Measurements from ENCODE around the gene WDR44.

Gene WDR44

DNA sequence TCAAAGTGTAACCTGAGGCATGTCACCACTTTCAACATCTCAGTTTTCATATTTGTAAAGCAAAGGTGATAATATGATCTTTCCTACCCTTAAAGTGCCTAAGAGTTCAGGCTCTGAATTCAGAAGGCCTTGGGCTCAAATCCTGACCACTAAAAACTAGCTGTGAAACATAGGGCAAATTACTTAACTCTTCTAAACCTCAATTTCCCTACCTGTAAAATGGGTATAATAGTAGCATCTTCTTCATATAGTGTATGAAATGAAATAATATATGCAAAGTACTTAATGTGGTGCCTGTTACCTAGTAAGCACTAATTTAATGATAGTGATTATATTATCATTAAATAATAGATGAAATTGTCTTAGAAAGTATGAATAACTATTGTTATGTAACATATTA, 7.0 kb upstream of the WDR44 start:
- POLR2A ChIA-PET (ENCODE audit: low non-redundant PET): no interaction called here
- DNase-seq (ENCODE audit: low spot score): no peak
- TF ChIP-seq, protein P1, sequence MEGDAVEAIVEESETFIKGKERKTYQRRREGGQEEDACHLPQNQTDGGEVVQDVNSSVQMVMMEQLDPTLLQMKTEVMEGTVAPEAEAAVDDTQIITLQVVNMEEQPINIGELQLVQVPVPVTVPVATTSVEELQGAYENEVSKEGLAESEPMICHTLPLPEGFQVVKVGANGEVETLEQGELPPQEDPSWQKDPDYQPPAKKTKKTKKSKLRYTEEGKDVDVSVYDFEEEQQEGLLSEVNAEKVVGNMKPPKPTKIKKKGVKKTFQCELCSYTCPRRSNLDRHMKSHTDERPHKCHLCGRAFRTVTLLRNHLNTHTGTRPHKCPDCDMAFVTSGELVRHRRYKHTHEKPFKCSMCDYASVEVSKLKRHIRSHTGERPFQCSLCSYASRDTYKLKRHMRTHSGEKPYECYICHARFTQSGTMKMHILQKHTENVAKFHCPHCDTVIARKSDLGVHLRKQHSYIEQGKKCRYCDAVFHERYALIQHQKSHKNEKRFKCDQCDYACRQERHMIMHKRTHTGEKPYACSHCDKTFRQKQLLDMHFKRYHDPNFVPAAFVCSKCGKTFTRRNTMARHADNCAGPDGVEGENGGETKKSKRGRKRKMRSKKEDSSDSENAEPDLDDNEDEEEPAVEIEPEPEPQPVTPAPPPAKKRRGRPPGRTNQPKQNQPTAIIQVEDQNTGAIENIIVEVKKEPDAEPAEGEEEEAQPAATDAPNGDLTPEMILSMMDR (conservative IDR thresholded peaks at IDR 0.05; ENCODE audit: low read depth): no peak
- H3K27ac ChIP-seq: no peak overlapping the region
- CTCF ChIA-PET: no interaction called here

GRCh38 chrX:118345045-118345463, 852 bp upstream of the WDR44 start:
- TF ChIP-seq, protein P1 (conservative IDR thresholded peaks at IDR 0.05; ENCODE audit: low read depth): no peak
- peak overlapping the region; percentile 97 for H3K27ac ChIP-seq
- CTCF ChIA-PET: interaction anchor here (0.6 kb wide), 1 partner anchor 1590 kb away, joined by 3 read pairs; no protein-coding TSS in a partner anchor
- POLR2A ChIA-PET (ENCODE audit: low non-redundant PET): no interaction called here
- DNase-seq (ENCODE audit: low spot score): no peak

DNA sequence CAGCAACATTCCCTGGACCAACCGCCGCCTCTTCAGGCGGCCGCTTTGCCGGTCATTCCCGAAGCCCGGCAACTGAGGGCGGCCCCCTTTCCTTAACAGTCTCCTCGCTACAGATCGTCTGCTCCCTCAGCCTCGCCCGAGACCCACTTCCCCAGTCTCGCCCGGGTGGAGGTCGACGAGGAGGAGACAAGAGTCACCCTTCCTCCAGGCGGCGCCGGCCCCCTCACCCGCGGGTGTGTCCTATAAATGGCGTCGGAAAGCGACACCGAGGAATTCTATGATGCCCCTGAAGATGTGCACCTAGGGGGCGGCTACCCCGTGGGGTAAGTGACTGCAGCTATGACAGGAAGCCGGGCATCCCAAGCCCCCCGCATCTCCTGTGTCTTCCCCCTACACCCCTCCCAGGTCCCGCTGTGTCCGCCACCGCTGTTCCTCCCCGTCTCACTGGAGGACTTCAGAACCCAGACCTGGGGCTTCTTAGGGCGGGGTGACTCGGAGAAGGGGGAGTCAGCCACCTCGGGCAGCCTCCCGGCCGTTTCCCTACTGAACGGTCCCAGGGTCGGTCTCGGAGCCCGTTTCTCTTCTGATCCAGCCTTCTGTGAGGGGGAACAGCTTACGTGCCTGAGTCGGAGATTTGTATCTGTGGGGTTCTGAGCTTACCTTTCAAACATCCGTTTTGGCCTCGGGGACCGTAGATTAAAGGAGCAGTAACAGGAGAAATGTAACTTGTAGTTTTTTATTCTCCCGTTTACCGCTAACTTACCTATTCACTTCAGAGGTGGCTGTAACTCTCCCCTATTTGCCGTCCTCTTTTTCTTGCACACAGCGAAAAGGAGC, 570 bp downstream of the WDR44 start:
- peak overlapping the region; percentile 97 for H3K27ac ChIP-seq

DNA sequence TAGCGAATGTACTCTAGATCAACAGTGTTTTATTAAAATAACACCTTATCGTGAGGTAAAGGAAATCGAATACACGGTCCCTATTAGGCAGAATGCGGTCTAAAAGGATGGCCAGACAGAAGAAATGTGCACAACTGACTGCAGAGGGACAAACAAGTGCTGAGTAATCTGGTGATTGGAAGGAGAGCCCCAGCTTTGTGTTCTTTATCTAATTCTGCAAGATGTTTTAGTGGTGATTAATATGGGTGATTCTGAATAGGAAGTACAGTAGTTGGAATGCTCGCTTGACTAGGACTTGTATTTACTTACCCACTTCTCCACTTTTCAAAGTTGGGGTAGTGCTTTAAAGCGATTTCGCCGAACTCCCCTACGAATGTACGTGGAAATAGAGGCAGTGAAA, 1.2 kb downstream of the WDR44 start:
- POLR2A ChIA-PET (ENCODE audit: low non-redundant PET): no interaction called here
- peak; percentile 34 for DNase-seq (ENCODE audit: low spot score)
- H3K27ac ChIP-seq: peak overlapping the region; percentile 97
- TF ChIP-seq, protein P1 (conservative IDR thresholded peaks at IDR 0.05; ENCODE audit: low read depth): no peak
- CTCF ChIA-PET: interaction anchor here (1.1 kb wide), 1 partner anchor 9 kb away, joined by 6 read pairs; no protein-coding TSS in a partner anchor

More for the DNA sequence above, 570 bp downstream of the WDR44 start:
- ChIA-PET CTCF (no interaction called here), POLR2A (ENCODE audit: low non-redundant PET) (no interaction called here)
- TF ChIP-seq, protein P1 (conservative IDR thresholded peaks at IDR 0.05; ENCODE audit: low read depth): no peak
- DNase-seq (ENCODE audit: low spot score): peak; percentile 27

GRCh38 chrX:118347736-118348135, 1.8 kb downstream of the WDR44 start:
- DNase-seq (ENCODE audit: low spot score): no peak
- TF ChIP-seq, protein P1 (conservative IDR thresholded peaks at IDR 0.05; ENCODE audit: low read depth): no peak
- CTCF ChIA-PET: interaction anchor here (1.1 kb wide), 1 partner anchor 8 kb away, joined by 6 read pairs; no protein-coding TSS in a partner anchor
- no peak overlapping the region for H3K27ac ChIP-seq
- POLR2A ChIA-PET (ENCODE audit: low non-redundant PET): no interaction called here

DNA sequence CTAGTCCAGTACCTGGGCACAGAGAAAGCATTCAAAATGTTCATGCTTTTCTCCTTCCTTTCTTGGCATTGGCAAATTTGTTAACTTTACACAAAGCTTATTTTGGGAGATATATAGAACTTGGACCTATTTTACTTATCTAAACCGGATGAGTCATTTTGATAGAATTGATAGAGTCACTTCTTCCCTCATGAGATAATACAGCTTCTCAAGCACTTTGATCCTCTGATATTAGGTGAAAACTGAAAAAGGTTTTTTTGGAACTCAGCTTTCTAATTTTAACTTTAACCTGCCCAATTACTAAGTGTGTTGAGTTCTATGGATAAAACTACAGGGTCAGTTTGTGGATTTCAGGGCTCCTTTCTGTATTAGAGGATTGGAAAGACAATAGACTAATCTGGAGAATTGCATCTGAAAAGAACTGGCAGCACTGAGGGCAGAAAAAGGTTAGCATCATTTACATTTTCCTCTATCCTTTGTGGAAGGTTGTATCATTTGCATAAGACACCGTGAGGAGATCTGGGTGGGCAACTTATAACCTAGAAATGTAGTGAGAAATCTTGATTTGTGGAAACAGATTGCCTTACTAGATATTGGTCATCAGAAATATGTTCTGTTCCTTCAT, 2.4 kb downstream of the WDR44 start:
- CTCF ChIA-PET: interaction anchor here (1.1 kb wide), 1 partner anchor 8 kb away, joined by 6 read pairs; no protein-coding TSS in a partner anchor
- no peak for DNase-seq (ENCODE audit: low spot score)
- POLR2A ChIA-PET (ENCODE audit: low non-redundant PET): no interaction called here
- no peak overlapping the region for H3K27ac ChIP-seq
- TF ChIP-seq, protein P1 (conservative IDR thresholded peaks at IDR 0.05; ENCODE audit: low read depth): no peak

Data from RWPE1 (cell line).